Pons (tissue), 1 donor: Measurements from ENCODE around the gene ATP8B1.
"Not testable (repeated sequence)": the region's sequence is repeated elsewhere in the genome, so short reads cannot be mapped to it uniquely, and the experiment has no call there.

ENCODE experiments used
- DNase-seq: peaks from one replicate; pipeline ENCODE4 v3.0.0-alpha.2; 2016; ENCODE audit warnings: low spot score

The ATP8B1 gene

DNA sequence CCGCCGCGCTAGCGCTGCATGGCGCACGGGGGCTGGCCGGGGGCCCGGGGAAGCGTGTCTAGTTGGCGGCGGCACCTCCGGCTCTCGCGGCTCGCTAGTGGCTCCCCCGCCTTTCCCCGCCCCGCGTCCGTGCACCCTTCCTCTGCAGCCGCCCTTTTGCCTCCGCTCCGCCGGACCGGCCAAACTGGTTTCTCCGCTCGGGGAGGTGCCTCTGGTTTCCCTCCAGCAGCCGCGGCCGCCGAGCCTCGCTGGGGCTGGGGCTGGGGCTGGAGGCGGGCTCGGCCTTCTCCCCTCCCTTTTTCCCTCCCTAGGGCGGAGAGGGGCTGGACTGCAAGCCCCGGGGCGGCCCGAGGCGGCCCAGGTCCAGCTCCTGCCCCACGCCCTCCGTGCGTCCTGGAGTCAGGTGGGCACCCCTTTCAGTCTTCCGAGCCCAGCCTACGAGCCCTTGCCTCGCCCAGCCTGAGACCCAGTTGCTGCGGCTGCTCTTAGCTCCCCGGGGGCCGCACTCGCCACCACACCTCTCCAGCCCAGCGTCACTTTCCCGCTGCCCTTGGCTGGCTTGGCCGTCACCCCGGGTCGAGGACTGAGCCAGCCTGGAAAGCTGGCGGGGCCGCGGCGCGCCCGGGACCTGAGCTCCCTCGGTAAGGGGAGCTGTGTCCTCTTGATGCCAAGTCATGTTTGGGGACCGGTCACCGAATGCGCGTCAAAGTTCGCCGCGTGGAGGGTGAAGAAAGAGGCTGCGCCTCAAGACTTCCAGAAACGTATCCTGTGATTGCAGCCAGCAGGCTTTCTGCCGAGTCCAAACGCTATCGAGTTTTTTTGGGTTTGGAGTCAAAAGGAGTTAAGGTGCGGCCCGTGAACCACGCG is at the start of gene ATP8B1:
Gene ATP8B1 (minus strand): TSS at position 213 of the 867 bp plus-strand sequence. CDS start 71,508 bp downstream, outside the sequence.
- DNase-seq, result no peak

GRCh38 chr18:57850063-57850462 is 46.9 kb upstream of the ATP8B1 start:
- no peak for DNase-seq

DNA sequence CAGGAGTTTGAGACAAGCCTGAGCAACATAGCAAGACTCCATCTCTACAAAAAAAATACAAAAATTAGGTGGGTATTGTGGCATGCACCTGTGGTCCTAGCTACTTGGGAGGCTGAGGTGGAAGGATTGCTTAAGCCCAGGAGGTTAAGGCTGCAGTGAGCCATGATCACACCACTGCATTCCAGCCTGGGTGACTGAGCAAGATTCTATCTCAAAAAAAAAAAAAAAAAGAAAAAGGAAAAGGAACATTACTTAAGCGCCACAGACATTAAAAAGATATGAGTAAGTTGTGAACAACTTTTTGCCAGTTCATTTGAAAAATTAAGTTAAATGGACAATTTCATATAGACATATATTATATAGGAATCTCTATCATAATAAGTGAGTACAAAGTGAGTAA is 45.3 kb upstream of the ATP8B1 start:
- DNase-seq, result not testable (repeated sequence)

DNA sequence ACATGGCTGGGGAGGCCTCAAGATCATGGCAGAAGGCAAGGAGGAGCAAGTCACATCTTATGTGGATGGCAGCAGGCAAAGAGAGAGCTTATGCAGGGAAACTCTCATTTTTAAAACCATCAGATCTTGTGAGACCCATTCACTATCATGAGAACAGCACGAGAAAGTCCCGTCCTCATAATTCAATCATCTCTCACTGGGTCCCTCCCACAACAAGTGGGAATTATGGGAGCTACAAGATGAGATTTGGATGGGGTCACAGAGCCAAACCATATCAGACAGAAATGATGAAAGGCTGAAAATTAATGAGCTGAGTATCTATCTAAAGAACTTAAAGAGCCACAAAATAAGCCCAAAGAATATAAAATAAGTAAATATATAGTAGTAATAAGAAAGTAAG is 44.3 kb upstream of the ATP8B1 start:
- DNase-seq, result not testable (repeated sequence)

DNA sequence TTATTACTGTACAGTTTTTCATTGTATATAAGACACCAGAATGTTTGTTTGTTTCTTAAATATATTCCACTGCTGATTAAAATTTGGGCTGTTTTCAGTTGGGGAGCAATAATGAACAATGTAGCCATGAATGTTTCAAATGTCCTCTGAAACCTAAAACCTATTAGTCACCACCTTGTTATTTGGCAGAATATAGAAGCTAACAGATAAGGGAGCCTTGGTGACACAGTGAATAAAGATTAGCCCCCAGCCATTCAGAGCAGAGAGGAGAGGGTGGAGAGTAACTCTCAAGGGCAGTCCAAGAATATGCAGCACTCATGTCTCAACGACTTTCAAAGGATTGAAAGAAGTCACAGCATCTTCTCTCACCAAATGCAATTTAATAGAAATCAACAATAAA is 43.1 kb upstream of the ATP8B1 start:
- DNase-seq, result no peak

GRCh38 chr18:57845605-57846074 is 42.5 kb upstream of the ATP8B1 start:
- no peak for DNase-seq

GRCh38 chr18:57844319-57844718 is 41.2 kb upstream of the ATP8B1 start:
- DNase-seq, result no peak

DNA sequence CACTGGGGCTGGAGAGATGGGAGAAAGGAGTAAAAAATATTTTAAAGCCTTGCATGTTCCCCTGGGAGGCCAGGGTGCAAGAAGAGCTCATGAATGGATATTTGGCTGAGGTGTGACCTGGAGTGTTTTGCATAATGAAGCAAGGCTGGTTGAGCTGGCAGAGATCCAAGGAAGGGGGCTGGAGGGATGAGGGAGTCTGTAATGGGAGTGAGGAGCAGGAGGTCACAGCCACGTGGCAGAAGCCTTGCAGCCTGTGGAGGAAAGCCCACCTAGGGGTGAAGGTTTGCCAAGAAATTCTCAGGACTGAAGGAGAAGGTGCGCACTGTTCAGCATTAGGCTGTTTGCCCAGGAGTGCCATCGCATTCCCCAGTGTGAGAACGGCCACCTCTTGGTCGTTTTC is 40.3 kb upstream of the ATP8B1 start:
- no peak for DNase-seq

DNA sequence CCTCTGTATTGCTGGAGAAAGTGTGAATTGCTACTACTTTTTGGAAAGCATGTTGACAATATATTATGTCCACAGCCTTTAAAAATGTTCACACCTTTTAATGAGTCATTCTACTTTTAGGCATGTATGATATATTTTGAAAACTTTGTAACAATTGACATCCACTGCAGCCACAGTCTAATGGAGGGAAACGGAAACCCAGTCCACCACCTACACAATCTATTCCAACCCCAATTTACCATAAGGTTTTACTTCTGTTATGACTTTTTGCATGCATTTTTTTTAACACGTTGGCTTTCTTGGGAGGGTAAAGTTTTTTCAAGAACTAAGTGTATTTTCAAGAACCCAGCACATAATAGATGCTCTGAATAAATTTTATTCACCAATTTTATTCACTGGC is 38.5 kb upstream of the ATP8B1 start:
- no peak for DNase-seq

- no peak for DNase-seq
These were observed 36.8 kb upstream of the ATP8B1 start for GRCh38 chr18:57839942-57840381.

- no peak for DNase-seq
These were observed 34.9 kb upstream of the ATP8B1 start for GRCh38 chr18:57837917-57838548.

GRCh38 chr18:57836557-57836956 is 33.4 kb upstream of the ATP8B1 start:
- peak; percentile 6 for DNase-seq

GRCh38 chr18:57835904-57836303 is 32.8 kb upstream of the ATP8B1 start:
- no peak for DNase-seq

DNA sequence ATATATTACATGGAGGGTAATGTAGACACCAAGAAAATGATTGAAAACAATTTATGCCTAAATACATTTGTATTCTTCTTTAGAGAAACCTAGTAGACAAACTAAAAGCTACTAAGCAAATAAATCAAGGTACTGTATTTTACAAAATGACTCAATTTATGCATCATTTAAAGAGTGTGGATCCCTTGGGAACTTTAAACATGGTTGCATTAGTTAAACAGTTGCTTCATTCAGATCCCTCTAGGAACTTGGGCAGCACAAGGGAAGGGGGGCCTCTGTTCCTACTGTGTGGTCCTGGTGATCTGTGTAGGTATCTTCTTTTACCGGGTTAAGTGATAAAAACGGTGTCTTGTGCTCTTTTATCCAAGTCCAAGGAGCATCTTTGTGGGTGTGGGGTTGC is 31.5 kb upstream of the ATP8B1 start:
- no peak for DNase-seq

DNA sequence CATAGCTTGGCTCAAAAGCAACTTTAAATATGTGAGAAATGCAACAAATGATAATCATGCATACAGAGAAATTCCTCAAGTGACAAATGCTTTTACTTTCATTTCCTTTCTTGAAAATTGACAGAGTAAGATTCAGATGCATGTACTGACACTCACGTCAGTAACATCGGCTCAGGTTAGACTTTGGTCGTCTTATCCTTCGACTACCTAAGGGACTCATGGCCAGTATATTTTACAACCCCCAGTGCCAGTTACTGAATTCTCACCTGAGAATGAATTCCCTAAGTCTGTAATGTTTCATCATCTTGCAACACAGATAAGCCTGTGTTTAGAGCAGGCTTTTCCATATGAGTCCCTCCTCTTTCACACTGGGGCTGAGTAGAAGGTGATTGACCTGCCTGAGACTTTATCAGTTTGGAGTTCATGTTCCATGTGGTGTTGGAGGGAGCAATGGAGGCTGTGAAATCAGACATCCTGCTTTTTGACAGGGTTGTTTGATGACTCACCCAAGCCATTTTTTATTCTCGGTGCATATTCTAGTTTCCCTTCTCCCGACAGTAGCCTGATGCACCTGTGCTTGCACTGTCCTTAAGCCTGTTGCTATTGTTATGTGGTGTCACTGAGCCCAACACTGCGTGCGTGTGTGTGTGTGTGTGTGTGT is 30.5 kb upstream of the ATP8B1 start:
- DNase-seq, result no peak

GRCh38 chr18:57832730-57833129 is 29.6 kb upstream of the ATP8B1 start:
- no peak for DNase-seq

DNA sequence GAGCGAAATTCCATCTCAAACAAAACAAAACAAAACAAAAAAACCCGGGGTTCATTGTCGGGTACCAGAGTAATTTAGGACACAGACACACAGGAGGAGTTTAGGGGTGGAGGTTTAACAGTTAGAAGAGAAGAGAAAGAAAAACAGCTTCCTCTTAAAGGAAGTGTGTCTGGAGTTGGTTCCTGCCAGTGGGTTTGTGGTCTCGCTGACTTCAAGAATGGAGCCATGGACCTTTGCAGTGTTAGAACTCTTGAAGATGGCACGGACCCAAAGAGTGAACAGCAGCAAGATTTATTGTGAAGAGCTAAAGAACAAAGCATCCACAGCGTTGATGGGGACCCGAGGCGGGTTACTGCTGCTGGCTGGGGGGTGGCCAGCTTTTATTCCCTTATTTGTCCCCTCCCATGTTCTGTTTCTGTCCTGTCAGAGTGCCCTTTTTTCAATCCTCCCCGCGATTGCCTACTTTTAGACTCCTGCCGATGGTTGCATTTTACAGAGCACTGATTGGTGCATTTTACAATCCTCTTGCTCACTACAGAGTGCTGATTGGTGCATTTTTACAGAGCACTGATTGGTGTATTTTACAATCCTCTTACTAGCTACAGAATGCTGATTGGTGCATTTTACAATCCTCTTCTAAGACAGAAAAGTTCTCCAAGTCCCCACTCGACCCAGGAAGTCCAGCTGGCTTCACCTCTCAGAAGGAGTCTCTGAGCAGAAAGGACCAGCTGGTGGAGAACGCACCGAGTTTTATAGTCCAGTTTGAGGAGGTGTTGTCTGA is 28.7 kb upstream of the ATP8B1 start:
- no peak for DNase-seq

- DNase-seq, result no peak
These were observed 24.5 kb upstream of the ATP8B1 start for GRCh38 chr18:57827646-57828045.

- DNase-seq, result no peak
These were observed 23.1 kb upstream of the ATP8B1 start for GRCh38 chr18:57826252-57826651.

DNA sequence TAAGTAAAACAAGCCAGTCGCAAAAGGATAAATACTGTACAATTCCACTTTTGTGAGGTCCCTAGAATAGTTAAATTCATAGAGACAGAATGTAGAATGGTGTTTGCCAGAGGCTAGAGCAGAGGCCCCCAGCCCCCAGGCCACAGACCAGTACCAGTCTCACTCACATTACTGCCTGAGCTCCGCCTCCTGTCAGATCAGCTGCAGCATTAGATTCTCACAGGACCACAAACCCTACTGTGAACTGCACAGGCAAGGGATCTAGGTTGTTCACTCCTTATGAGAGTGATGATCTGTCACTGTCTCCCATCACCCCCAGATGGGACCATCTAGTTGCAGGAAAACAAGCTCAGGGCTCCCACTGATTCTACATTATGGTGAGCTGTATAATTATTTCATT is 17.5 kb upstream of the ATP8B1 start:
- DNase-seq, result not testable (repeated sequence)

DNA sequence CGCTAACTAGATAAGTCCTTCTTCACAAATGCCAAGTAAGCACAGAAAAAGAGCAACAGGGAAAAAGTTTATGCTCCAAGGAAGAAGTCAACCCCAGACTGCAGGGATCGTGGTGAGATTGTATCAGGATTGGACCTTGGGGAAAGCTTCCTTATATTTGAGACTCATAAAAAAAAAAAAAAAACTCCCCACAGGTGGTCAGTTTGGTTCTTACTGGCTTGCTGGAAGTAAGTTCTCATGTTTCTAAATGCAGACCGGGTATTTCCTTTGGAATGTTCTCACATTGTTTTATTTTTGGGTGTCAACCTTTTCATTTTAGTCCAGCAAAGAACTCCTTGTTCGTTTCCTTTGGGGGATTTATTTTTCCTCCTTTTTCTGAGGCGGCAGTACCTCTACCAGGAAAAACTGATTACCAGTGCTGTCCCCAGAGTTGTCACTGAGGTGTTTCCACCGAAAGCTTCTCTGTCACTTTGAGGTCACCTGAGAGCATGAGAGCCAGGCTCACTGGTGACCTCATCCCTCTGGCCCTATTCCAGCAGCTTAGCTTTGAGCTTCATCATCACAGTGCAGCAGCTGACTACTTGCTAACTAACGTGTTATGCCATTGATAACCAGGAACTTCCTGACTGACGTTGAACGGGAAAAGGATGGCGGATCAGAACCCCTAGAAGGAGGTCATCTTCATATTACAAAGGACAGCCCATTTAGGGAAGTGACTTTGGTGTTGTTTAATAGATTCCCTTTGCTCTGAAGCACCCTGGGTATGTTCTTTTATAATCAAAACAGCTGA is 16.8 kb upstream of the ATP8B1 start:
- DNase-seq, result no peak
